Lower leg skin (tissue), 4 donors: Measurements from ENCODE around the gene OR2V2. TPM values are rescaled to one million over a fixed set of nuclear protein-coding genes. Genes with fewer than 3 reads are reported as not detected.

Source experiments
- DNase-seq, 2 donors: peaks; one replicate each; pipeline ENCODE4 v3.0.0-alpha.2; 2019; ENCODE audit warnings: low spot score in 2 of 2
- H3K4me3 ChIP-seq: fragments of 200-600 bp; sonication (generic); 2 replicates; pipeline ENCODE4 v1.5.1; 2017; ENCODE audit warnings: mild to moderate bottlenecking, low read depth; ENCODE audit not compliant: poor library complexity, severe bottlenecking
- CTCF ChIP-seq, 3 donors: fragments of 450-650 bp; IDR thresholded peaks; one replicate each; pipeline ENCODE4 v1.5.1; 2016; ENCODE audit warnings: antibody characterized with exemption in 3 of 3, mild to moderate bottlenecking in 3 of 3, moderate library complexity in 2 of 3
- POLR2A ChIP-seq, 2 donors: fragments of 450-650 bp; IDR thresholded peaks; one replicate each; pipeline ENCODE4 v1.6.1; 2016 to 2017; ENCODE audit warnings: antibody characterized with exemption in 2 of 2, mild to moderate bottlenecking in 1 of 2, moderate library complexity in 1 of 2
- WGBS, 2 donors: methylation state at CpG; one replicate each; pipeline ENCODE4 v1.1.5; 2018; 5-methylcytosine and 5-hydroxymethylcytosine counted together
- intact Hi-C: fragments of 100-400 bp; cut with DNase I; formaldehyde crosslinking; loops from one replicate; pipeline ENCODE4 v1.15.0; 2023; ENCODE audit warnings: low total_unique reads
- total RNA-seq, 4 donors: library from RNA; depleted of rRNA; stranded (reverse); fragments of >200 nt; gene quantifications; one replicate each; pipeline ENCODE4 v1.1.0, GENCODE V29; 2016

The OR2V2 gene
- total RNA-seq, 4 donors from 2014 or later = not detected

DNA sequence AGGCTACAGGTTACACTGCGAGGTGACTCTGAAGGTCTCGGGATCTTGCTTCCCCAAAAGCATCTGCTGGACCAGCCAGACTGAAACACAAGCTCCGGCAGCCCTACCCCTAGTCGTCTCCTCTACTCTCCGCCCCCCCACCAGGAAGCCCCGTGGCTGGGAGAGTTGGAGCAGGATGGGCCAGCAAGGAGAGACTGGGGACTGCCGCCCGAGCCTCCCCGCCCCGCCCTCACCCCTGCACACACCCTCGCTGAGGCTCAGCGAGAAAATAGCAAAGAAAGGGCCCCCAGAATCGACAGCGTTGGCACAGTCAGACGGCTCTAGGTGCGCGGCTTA is 56.4 kb downstream of the OR2V2 start:
- intact Hi-C loops = no loop called here
- peak overlapping the region; percentile 35 for H3K4me3 ChIP-seq
- no peak for TF ChIP-seq CTCF (IDR thresholded peaks at IDR 0.05)
- TF ChIP-seq POLR2A (IDR thresholded peaks at IDR 0.05) = no peak
- no peak for DNase-seq
- WGBS, 2 donors = 6 to 10% methylated on average over 16 to 17 of the region's 17 CpGs

DNA sequence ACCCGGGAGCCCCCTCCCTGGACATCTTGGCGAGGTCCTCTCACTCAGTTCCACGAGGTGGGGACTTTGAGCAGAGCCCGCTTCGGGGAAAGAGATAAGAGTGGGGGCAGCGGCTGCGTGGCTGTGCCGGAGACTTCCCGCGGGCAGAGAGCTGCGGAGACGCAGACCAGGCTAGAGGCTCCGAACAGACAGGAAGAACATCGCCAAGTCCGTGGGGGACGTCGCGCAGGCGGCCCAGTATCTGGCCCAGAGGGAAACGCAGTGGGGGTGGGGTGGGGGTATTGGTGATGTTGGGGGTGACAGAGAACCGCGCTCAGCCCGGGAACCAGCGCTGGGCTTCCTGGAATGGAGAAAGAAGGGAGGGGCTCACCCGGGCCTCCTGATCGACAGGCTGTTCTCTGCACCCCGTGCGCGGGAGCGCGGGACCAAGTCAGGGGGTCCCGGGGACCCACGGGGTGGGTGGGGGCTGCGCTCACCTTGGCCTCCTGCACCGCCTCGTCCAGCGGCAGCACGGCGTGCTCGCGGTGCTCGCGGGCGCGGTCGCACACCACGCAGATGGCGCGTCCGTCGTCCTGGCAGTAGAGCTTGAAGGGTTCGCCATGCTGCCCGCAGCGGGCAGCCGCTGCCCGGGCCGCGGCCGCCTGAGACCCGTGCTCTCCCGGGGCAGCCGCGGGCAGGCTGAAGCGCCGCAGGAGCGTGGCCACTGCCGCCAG is 56.9 kb downstream of the OR2V2 start:
- intact Hi-C loops = no loop called here
- TF ChIP-seq POLR2A (IDR thresholded peaks at IDR 0.05) (no peak), CTCF (IDR thresholded peaks at IDR 0.05) (no peak)
- H3K4me3 ChIP-seq = peak overlapping the region; percentile 35
- WGBS, 2 donors = 0 to 1% methylated on average over 24 to 50 of the region's 67 CpGs
- DNase-seq = peak in 1 of 2 donors; percentile 90

GRCh38 chr5:181204826-181205760 is 57.7 kb downstream of the OR2V2 start, which contains the start of gene TRIM7:
Gene TRIM7 (minus strand): TSS chr5:181205196. CDS start chr5:181205110, 86 bp downstream.
- 2 to 3% methylated on average over 27 to 45 of the region's 94 CpGs for WGBS, 2 donors
- DNase-seq = peak in 1 of 2 donors; percentile 94
- peak within 1 kb of the TSS; percentile 35 for H3K4me3 ChIP-seq
- TF ChIP-seq CTCF (IDR thresholded peaks at IDR 0.05) = no peak
- no peak for TF ChIP-seq POLR2A (IDR thresholded peaks at IDR 0.05)
- intact Hi-C loops = no loop called here

DNA sequence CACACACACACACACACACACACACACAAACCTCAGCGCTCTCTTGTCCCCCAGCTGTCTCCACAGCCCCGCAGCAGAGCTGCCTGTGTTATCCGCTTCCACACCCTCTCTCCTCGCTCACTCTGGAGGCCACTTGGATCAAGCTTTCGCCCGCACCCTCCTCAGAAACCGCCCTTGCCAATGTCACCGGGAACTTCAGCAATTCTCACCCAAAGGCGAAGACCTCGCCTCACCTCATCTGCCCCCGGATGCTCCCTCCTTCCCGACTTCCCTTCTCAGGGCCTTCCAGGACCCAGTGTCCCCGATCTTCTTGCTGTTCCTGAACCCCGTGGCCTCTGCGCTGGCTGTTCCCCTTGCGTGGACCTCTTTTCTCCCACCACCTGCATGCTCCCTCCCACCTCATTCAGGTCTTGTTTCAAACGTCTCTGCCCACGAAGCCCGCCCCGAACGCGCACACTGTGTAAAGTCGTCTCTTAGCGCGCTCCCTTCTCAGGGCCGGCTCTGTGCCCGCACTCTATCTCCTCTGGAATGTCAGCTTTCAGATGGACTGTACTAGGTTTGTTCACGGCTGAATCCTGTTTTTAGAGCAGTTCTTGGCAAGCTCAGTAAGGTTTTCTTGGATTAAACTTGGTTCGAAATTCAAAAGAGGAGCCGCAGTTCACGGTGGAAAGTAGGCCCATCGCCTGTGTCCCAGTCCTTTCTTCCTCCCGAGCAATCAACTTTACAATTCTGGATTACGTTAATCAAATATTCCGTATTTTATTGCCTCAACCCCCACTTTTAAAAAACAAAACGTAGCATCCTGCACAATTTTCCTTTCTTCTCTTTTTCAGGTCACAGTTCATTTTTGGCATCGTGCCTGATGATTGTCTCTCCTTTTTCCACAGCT is 58.6 kb downstream of the OR2V2 start:
- no peak for TF ChIP-seq POLR2A (IDR thresholded peaks at IDR 0.05)
- no peak for TF ChIP-seq CTCF (IDR thresholded peaks at IDR 0.05)
- WGBS, 2 donors = 22 to 28% methylated on average over 37 of the region's 37 CpGs
- no peak for DNase-seq
- no peak overlapping the region for H3K4me3 ChIP-seq
- intact Hi-C loops = no loop called here

DNA sequence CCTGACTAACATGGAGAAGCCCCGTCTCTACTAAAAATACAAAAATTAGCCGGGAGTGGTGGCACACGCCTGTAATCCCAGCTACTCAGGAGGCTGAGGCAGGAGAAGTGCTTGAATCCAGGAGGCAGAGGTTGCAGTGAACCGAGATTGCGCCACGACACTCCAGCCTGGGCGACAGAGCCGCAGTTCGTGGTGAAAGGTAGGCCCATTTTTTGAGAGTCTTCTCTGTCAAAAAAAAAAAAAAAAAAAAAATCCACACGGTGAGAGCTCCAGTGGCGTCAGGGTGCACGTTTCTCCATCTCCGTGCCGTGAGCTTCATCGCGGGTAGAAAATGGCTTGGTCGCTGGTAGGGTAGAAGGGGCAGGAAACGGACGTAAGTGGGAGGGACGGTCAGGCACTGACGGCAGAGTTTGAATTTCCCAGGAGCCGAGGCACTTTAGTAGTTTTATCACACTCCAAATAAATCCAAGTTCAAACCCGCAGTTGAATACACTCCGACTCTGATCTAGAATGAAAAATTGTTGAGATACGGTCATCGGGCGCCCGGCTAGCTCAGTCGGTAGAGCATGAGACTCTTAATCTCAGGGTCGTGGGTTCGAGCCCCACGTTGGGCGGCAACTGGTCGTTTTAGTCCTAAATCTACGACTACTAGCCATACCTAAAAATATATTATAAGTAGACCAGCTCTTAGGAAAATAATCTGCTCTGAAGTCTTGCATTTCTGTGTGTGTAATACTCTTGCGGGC is 60.0 kb downstream of the OR2V2 start:
- H3K4me3 ChIP-seq = peak overlapping the region; percentile 22
- intact Hi-C loops = no loop called here
- peak; percentile 75 to 95 for DNase-seq
- WGBS, 2 donors = 1% methylated on average over 36 of the region's 36 CpGs
- TF ChIP-seq CTCF (IDR thresholded peaks at IDR 0.05) (no peak), POLR2A (IDR thresholded peaks at IDR 0.05) (no peak)
